Stimulated activated CD8-positive, alpha-beta memory T cell treated with anti-CD3 and anti-CD28 coated beads, Interleukin-12 subunit alpha, Interleukin-12 subunit beta, amount 100 ng/mL, for 24 hours (primary cell): ENCODE data around the gene NFIX.
"Not testable (repeated sequence)": the region's sequence is repeated elsewhere in the genome, so short reads cannot be mapped to it uniquely, and the experiment has no call there.

Source experiments
- DNase-seq: peaks from one replicate; pipeline ENCODE4 v3.0.0-alpha.2; 2020; ENCODE audit errors: extremely low read depth

The NFIX gene

DNA sequence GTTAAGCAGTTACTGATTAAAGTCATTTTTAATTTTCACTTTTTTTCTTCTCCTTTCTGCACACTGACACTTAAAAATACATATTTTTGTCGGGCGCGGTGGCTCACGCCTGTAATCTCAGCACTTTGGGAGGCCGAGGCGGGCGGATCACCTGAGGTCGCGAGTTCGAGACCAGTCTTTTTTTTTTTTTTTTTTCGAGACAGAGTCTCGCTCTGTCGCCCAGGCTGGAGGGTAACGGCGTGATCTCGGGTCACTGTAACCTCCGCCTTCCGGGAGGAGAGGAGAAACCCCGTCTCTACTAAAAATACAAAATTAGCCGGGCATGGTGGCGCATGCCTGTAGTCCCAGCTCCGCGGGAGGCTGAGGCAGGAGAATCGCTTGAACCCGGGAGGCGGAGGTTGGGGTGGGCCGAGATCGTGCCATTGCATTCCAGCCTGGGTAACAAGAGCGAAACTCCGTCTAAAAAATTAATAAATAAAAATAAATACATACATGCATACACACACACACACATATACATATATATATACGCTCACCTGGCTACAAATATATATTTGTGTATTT is 37.8 kb upstream of the NFIX start:
- not testable (repeated sequence) for DNase-seq

DNA sequence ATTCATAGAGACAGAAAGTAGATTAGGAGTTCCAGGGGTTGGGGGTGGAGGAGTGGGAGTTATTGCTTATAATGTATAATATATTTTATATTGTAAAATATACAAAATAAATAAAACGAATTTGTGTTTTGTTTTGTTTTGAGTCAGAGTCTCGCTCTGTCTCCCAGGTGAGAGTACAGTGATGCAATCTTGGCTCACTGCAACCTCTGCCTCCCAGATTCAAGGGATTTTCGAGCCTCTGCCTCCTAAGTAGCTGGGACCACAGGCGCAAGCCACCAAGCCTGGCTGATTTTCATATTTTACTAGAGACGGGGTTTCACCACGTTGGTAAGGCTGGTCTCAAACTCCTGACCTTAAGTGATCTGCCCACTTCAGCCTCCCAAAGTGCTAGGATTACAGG is 35.8 kb upstream of the NFIX start:
- DNase-seq: no peak

DNA sequence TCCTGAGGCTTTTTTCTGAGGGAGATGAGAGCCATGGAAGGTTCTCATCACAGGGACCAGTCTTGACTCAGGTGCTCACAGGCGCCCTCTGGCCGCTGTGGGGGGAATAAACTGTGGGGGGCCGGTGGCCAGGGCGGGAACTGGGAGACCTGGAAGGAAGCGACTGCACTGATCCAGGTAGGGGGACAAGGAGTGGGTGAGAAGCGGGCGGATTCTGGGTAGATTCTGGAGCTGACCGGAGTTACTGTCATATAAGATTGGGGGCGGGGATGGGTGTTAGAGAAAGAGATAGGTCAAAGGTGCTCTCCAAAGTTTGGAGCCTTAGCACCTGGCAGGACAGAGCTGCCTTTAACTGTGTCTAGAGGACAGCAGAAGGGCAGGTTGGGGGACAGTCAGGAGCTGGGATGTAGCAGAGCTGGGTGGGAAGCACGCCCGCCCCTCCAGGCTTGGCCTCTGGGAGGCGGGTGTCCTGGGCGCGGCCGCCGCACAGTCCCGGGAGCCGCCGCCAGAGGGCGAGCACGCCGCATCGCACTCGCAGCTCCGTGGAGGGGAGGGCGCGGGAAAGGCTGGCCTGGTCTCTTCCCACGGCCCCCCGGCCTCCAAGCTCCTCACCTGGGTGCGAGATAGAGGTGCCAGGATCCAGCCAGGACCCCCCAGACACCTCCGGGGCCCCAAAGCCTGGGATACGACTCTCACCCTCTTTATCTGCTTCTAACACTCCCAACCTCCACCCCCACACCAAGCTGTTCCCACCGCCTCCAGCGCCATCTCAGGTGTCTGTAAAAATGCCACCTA is 30.1 kb upstream of the NFIX start:
- peak; percentile 50 for DNase-seq

DNA sequence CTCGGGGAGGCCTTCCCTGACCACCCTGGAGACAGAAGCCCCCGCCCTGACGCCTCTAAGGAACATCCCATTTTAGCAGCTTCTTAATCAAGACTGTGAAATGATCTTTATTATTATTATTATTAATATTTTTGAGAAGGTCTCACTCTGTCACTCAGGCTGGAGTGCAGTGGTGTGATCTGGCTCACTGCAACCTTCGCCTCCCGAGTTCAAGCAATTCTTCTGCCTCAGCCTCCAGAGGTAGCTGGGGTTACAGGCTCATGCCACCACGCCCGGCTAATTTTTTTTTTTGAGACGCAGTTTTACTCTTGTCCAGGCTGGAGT is 29.5 kb upstream of the NFIX start:
- DNase-seq: no peak

DNA sequence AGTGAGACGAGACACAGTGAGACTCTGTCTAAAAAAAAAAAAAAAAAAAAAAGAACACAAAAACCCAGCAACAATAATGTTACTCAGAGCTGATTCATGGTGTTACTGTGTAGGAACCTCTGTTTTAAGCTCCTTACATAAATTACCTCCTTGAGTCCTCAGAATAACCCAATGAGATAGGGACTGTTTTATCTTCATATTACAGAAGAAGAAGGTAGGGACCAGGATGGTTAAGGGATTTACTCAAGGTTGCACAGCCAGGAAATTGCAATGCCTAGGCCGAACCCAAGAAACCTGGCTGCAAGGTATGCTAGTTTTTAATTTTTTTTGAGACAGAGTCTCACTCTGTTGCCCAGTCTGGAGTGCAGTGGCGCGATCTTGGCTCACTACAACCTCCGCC is 27.4 kb upstream of the NFIX start:
- no peak for DNase-seq

DNA sequence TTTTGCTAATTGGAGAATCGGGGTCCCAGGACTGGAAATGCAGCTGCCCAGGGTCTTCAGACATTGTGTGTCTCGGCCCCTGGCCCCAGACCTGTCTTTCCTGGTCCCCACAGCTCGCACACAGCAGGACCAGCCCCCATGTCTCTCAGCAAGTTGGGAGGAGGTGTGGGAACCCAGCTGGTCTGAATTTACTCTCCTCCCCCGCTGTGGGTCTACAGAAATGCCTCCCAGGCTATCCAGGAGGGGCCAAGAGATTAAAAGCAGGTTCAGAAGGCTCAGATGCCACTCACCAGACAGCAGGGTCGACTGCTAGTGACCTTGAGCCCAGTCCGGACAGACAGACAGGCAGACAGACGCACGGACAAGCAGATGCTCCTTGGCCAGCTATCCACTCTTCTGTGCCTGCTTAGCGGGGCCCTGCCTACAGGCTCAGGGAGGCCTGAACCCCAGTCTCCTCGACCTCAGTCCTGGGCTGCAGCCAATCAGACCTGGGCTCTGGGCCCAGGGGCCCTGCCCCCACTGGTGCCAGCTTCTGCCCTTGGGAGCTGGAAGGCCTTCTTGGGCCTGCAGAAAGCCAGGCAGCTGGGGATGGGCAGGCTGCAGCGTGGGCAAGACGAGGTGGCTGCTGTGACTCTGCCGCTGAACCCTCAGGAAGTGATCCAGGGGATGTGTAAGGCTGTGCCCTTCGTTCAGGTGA is 25.8 kb upstream of the NFIX start, which contains the start of gene DAND5:
Gene DAND5 (plus strand): TSS at position 285 of the 697 bp plus-strand sequence. CDS start 85 bp downstream, at position 370.
- DNase-seq: no peak

DNA sequence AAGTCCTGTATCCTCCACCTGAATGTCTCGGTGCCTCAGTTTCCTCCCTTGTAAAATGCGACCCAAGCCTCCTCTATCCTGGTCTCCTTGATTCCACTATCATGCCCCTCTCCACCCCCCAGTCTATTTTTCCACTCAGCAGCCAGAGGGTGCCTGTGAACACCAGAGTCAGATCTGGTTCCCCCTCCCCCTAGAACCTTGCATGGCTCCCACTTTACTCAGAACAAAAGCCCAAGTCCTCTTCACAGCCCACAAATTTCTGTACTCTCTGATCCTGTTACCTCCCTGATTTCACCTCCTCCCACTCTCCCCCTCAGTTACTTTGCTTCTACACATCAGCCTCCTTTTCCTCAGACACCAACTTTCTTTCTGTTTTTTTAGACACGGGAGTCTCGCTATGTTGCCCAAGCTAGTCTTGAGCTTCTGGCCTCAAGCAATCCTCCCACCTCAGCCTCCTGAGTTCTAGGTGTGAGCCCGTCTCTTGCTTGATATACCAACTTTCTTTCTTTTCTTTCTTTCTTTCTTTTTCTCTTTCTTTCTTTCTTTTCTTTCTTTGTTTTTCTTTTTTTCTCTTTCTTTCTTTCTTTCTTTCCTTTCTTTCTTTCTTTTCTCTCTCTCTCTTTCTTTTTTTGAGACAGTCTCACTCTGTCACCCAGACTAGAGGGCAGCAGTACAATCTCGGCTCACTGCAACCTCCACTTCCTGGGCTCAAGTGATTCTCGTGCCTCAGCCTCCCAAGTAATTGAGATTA is 25.0 kb upstream of the NFIX start:
- DNase-seq: no peak

DNA sequence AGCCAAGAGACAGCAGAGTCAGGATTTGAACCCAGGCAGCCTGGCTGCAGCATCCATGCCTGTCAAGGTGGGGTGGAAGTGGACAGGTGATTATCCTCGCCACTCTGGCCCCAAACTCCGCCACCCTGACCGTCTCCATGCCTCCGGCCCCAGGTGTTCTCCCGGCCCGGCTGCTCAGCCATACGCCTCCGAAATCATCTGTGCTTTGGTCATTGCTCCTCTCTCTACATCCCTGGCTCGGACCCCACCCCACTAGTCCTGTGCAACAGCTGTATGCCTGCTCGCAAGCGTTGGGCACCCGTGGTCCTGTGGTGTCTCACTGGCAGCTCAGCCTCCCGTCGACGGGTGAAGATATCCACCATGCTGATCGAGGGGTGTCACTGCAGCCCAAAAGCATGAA is 22.0 kb upstream of the NFIX start:
- no peak for DNase-seq

DNA sequence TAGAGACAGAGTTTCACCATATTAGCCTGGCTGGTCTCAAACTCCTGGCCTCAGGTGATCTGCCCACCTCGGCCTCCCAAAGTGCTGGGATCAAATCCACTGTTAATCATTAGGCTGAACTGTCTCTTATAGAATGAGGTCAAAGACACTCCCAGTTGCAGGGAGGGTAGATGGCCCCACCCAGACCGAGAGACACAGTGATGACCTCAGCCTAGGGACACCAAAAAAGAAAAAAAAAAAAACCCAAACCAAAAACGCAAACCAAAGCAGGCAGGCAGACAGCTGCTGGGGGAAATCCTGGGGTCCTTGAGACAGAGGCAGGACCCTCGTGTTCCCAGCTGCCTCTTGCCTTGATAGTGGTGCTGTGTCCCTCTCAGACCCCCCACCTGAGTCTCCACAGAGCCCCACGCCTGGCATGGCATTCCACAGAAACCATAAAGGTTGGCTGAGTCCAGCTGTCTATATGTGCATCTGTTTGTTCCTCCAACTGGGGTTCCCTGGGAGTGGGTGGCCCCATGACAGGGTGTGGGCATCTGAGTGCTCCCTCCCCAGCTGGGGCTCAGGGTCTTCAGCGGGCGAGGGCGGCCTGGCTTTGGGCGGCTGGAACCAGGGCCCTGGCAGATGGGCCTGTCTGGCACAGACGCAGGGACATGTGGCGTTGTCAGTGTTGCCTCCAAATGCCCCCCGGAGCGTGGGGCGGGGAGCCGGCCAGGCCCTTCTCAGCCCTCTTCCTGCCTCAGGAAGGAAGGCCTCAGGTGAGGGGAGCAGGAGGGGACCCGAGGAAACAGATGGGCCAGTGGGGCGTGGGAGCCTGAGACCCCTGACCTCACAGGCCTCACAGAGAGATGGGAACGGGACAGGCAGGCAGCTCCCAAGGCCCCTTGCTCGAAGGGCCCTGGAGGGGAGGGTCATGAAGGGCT is 20.7 kb upstream of the NFIX start:
- no peak for DNase-seq

DNA sequence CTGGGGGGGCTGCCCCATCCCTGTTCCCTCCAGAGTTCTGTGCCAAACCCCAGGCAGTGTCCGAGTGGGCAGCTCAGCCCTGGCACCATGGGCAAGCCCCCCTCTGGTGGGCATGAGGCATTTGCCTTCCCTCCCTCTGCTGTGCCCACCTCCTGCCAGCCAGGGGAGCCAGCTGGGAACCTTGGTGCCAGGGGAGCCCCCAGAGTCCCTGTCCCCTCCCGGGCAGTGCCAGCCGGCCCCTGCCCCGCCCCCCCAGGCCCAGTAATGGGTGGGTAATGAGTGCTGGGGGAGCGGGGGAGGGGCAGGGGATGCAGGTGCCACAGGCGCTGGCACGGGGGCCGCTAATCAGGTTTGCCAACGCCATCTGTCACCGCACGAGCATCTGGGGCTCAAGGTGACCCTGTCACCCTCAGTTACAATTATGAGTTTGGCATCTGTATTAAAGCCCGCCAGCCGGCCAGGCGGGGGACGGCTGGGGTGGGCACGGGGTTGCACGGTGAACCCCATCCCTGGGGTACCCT is 20.0 kb upstream of the NFIX start:
- DNase-seq: no peak

DNA sequence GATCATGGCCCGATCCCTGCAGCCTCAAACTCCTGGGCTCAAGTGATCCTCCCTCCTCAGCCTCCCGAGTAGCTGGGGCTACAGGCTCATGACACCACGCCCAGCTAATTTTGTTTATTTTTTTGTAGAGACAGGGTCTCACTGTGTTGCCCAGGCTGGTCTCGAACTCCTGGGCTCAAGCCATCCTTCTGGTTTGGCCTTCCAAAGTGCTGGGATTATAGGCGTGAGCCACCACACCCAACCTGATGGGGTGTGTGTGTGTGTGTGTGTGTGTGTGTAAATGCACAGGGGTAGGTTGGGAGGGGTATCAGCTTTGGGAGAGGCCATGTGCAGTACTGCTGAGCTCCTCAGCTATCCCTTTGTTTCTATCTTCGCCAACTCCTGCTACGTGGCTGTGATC is 19.2 kb upstream of the NFIX start:
- DNase-seq: not testable (repeated sequence)

DNA sequence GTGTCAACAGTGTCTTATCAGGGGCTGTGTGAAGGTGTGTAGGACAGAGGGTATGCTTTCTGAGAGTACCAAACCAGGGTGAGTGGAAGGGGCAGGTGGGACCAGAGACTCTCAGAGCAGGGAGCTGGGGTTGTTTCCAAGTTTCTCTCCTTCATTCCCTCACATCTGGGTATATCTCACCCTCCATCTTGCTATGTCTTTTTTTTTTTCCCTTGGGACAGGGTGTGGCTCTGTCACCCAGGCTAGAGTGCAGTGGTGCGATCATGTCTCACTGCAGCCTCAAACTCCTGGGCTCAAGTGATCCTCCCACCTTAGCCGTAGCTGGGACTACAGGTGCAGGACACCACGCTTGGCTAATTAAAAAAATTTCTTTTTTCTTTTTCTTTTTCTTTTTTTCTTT is 15.3 kb upstream of the NFIX start:
- DNase-seq: no peak

DNA sequence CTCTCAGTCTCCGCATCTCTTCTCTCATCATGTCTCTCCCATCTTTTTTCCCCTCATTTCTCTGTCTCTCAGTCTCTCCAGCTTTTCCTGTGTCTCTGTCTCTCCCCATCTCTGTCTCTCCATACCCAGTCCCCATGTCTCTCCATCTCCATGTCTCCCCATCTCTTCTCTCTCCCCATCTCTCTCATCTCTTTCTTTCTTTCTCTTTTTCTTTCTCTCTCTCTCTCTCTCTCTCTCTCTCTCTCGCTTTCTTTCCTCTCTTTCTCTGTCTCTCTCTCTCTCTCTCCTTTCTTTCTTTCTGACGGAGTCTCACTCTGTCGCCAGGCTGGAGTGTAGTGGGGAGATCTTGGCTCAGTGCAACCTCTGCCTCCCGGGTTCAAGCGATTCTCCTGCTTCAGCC is 12.6 kb upstream of the NFIX start:
- DNase-seq: no peak

DNA sequence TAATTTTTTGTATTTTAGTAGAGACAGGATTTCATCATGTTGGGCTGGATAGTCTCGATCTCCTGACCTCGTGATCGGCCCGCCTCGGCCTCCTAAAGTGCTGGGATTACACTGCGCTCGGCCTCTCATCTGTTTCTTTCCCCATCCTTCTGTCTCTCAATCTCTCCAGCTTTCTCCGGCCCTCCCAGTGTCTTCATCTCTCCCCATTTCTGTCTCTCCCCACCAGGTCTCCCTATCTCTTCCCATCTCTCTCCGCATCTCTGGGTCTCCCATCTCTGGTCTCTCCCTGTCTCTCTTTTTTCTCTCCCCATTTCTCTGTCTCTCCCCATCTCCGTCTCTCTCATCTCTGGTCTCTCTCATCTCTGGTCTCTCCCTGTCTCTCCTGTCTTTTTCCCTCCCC is 12.2 kb upstream of the NFIX start:
- no peak for DNase-seq

DNA sequence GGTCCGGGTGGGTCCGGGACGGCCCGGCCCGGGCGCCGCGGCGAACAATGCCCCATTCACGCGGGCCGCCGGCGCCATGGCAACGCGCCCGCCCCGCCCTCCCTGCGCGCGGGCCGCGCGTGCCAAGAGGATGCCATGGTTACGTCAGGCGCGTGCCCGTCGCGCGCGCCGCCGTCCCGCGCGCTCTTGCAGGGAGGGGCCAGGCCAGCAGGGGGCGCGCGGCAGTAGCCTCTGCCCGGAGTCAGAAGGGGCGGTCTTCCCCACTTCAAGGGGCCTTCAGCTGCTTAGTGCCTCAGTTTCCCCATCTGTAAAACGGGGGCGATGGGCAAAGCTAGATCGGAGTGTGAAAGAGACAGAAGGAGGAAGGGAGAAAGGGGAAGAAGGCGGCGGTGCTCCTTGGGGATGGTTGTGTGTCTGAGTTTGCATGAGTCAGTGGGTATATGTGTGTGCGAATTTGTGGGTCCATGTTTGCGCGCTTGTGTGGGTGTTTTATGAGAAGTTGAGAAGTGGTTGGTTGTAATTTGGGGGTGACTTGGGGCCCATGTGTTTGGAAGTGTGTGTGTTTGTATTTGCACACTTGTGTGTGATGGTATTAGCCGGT is 11.6 kb upstream of the NFIX start:
- peak; percentile 56 for DNase-seq

DNA sequence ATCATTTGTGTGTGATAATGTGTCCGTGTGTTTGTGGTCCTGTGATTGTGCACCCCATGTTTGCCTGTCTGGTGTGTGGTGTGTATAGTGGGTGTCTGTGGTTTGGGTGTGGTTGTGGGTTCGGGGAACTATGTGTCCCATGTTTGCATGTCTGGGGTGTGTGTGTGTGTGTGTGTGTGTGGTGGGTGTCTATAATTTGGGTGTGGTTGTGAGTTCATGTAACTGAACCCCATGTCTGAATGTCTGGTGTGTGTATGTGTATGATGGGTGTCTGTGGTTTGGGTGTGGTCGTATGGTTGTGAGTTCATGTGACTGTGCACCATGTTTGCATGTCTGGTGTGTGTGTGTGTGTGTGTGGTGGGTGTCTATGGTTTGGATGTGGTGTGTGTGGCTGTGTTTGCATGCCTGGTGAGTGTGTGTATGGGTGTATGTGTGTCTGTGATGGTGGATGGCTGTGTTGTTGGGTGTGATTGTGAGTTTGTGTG is 11.1 kb upstream of the NFIX start:
- DNase-seq: no peak

DNA sequence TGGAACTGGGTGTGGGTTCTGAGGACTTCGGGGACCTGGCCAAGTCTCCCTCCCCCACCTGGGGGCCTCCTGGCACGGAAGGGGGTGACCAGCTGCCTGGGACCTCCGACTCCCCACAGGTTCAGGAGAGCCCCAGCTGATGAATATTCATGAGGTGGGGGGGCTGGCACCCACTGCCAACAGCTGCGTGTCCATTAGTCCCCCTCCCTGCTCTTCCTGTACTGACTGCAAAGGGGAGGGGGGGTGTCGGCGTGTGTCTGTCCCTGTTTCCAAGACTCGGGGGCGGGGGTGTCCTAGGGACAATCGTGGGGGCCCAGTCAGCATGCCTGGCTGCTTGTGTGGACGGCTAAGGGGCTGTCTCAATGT is 10.6 kb upstream of the NFIX start:
- DNase-seq: no peak

DNA sequence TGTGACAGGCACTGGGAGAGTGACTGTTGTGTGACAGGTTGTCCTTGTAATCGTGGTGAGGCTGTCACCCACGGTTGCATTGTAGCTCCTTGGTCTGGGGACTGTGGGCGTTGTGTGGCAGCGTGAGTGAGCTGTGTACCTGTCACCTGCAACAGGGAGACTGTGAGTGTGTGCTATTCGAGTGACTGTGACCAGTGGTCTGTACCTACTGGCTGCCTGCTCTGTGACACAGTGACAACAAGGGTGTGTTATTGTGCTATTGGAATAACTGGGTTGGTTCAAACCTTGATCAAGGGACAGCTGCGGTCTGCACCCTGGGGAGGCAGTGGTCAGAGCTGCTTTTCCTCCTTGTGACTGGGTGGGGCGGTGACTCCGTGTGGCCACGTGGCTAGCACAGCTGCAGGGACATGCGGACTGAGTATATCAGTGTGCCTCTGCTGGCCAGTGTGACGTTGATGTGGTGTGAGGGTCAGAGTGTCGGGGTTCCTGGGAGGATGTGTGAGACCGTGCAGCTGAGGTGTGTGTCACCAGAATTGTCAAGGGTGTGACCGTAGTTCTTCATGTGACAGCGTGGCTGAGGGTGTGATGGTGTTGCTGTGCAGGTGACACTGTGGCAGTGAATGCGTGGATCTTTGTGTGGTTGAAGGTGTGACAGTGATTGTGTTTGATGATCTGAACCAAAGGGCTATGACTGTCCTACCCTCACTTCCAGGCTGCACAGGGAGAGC is 10.1 kb upstream of the NFIX start:
- no peak for DNase-seq

DNA sequence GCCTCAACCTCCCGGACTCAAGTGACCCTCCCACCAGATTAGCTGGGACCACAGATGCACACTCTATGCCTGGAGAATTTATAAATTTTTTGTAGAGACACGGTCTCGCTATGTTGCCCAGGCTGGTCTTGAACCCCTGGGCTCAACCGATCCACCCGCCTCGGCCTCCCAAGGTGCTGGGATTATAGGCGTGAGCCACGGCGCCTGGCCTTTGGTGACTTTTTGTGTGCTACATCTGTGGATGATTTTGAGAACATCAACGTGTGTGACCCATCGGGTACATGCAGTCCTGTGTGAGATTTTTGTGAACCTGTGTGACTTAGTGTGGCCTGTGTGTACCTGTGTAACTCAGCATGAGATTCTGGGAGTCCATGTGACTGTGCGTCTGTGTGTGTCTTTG is 8.5 kb upstream of the NFIX start:
- no peak for DNase-seq

DNA sequence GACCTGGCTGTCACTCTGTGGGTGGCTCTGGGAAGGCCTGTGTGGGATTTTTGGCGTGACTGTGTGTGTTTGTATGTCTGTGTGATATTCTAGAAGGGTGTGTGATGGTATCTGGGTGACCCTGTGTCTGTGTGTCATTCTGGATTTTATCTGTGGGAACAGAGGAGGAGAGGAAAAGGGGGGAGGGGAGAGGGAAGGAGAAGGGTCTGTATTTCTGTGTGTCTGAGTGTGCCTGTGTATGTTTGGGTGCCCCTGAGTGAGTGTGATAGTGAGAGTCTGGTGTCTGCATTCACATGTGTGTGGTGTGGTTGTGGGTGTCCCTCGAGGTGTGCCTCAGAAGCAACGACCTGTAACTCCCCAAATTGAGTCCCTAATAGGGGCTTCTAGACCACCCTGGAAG is 8.1 kb upstream of the NFIX start:
- no peak for DNase-seq
